Measurements from ENCODE around the gene ARHGAP15. TPM values are rescaled to one million over a fixed set of nuclear protein-coding genes. Genes with fewer than 3 reads are reported as not detected.
"Not testable (repeated sequence)": the region's sequence is repeated elsewhere in the genome, so short reads cannot be mapped to it uniquely, and the experiment has no call there.

Gene ARHGAP15
- 190 TPM for polyA plus RNA-seq

GRCh38 chr2:143128681-143129580 lies at the start of gene ARHGAP15:
Gene ARHGAP15 (plus strand): TSS chr2:143129419.
- Mint-ChIP-seq H3K4me1 (peaks cover 31 to 44% (median 37%) of the 10 kb centered on the region in 3 donors), H3K27ac (peak within 1 kb of the TSS; percentile 73 to 97 (median 88)), H3K36me3 (peaks cover 3% of the 10 kb centered on the region), H3K4me3 (peak within 1 kb of the TSS; percentile 82 to 94 (median 88)), H3K9me3 (no peaks in the 10 kb centered on the region), H3K27me3 (no peaks in the 10 kb centered on the region)

- H3K4me1 Mint-ChIP-seq: peaks cover 4 to 7% (median 6%) of the 10 kb centered on the region in 3 donors
- no peak overlapping the region for H3K27ac Mint-ChIP-seq
- no peaks in the 10 kb centered on the region for H3K9me3 Mint-ChIP-seq
- H3K27me3 Mint-ChIP-seq: no peaks in the 10 kb centered on the region
- H3K36me3 Mint-ChIP-seq: no peaks in the 10 kb centered on the region
- H3K4me3 Mint-ChIP-seq: no peak overlapping the region
Observed at GRCh38 chr2:143081616-143082015, 47.6 kb upstream of the ARHGAP15 start.

DNA sequence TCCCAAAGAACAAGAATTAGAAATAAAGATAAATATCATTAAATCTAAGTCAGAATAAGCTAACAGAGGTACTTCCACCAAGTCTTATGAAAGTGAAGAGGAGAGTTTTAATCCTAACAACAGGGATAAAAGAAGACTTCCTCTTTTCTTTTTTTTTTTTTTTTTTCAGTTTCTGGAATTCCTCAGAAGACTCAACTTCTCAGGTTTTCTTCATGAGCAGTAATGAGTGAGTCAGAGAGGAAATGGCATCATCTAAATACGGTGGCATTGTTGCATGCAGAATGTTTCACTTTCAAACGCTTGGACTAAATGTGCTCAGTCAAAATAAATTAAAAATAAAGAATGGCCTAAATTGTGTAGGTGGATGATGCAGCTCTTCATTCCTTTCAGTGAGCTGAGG lies 45.6 kb upstream of the ARHGAP15 start:
- H3K27ac Mint-ChIP-seq: peak overlapping the region in 1 of 3 donors; percentile 36
- H3K27me3 Mint-ChIP-seq: no peaks in the 10 kb centered on the region
- no peaks in the 10 kb centered on the region for H3K36me3 Mint-ChIP-seq
- peaks cover 4 to 9% (median 8%) of the 10 kb centered on the region in 3 donors for H3K4me1 Mint-ChIP-seq
- H3K9me3 Mint-ChIP-seq: no peaks in the 10 kb centered on the region
- H3K4me3 Mint-ChIP-seq: peak overlapping the region in 1 of 4 donors; percentile 10

DNA sequence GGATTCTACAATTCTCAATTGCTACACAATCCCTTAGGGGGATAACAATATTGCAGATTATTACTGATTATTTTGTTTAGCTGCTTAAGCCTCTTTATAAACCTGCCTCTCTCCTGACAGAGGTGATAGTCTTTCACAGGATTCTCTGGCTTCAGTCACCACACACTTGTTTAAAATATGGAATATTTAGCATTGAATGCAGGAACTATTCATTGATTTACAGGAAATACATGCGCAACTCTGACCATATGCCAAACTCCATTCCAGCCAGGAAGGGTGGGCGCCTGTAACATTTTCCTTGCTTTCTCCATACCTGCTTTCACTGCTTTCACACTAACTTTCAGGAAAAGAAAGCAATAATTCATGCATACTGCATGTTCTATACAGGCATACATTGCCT lies 44.8 kb upstream of the ARHGAP15 start:
- H3K27ac Mint-ChIP-seq: no peak overlapping the region
- H3K27me3 Mint-ChIP-seq: no peaks in the 10 kb centered on the region
- H3K36me3 Mint-ChIP-seq: no peaks in the 10 kb centered on the region
- no peak overlapping the region for H3K4me3 Mint-ChIP-seq
- H3K9me3 Mint-ChIP-seq: no peaks in the 10 kb centered on the region
- peaks cover 4 to 9% (median 8%) of the 10 kb centered on the region in 3 donors for H3K4me1 Mint-ChIP-seq

DNA sequence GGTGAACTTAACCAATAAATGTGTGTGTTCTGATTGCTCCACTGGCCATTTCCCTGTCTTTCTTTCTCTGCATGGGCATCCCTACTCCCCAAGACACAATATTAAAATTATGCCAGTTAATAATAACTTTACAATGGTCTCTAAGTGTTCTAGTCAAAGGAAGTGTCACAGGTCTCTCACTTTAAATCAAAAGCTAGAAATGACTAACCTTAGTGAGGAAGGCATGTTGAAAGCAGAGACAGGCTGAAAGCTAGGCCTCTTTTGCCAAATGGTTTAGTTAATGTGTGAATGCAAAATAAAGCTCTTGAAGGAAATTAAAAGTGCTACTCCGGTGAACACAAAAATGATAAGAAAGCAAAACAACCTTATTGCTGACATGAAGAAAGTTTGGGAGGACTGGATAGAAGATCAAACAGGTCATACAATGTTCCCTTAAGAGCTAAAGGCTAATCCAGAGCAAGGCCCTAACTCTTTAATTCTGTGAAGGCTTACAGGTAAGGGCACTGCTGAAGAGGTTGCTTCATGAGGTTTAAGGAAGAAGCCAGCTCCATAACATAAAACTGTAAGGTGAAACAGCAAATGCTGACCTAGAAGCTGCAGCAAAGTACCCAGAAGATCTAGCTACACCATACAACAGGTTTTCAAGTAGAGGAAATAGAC lies 44.0 kb upstream of the ARHGAP15 start:
- Mint-ChIP-seq H3K27me3 (no peaks in the 10 kb centered on the region), H3K4me1 (peaks cover 4 to 9% (median 8%) of the 10 kb centered on the region in 3 donors), H3K9me3 (no peaks in the 10 kb centered on the region), H3K27ac (peak overlapping the region in 1 of 3 donors; percentile 29), H3K4me3 (no peak overlapping the region), H3K36me3 (no peaks in the 10 kb centered on the region)

DNA sequence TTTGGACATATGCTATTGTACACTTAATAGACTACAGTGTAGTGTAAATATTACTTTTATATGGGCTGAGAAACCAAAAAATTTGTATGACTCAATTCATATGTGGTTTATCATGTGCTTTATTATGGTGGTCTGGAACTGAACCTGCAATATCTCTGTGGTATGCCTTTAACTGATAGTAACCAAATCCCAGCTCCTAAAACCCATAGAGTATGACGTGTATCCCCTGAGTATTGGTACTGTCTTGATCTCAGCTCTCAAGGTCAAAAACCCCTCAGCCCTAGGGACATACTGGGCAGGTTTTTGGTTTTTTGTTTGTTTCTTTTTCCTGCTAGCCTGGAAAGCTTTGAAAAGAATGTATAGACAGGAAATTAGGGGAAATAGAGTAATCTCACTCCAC lies 42.2 kb upstream of the ARHGAP15 start:
- no peaks in the 10 kb centered on the region for H3K9me3 Mint-ChIP-seq
- H3K27ac Mint-ChIP-seq: no peak overlapping the region
- H3K27me3 Mint-ChIP-seq: no peaks in the 10 kb centered on the region
- peaks cover 4 to 9% (median 8%) of the 10 kb centered on the region in 3 donors for H3K4me1 Mint-ChIP-seq
- no peak overlapping the region for H3K4me3 Mint-ChIP-seq
- H3K36me3 Mint-ChIP-seq: no peaks in the 10 kb centered on the region

DNA sequence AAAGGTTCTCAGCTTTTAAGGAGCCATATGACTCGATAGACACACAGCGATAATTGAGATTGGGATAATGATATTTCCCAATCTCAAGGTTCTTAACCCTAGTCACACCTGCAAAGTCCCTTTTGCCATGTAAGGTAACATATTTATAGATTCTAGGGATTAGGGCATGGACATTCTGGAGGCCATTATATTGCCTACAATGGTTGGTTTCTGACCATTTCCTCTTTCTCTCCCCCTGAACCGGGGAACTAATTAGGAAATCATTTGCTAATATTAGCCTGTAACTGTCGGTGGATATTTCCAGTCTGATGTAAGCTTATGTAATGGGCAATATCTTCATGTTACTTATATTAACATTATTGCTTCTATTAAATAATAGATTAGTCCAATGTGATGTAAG lies 40.8 kb upstream of the ARHGAP15 start:
- no peaks in the 10 kb centered on the region for H3K27me3 Mint-ChIP-seq
- peak overlapping the region in 1 of 3 donors; percentile 14 for H3K27ac Mint-ChIP-seq
- peaks cover 4 to 9% (median 8%) of the 10 kb centered on the region in 3 donors for H3K4me1 Mint-ChIP-seq
- no peaks in the 10 kb centered on the region for H3K9me3 Mint-ChIP-seq
- H3K4me3 Mint-ChIP-seq: no peak overlapping the region
- H3K36me3 Mint-ChIP-seq: no peaks in the 10 kb centered on the region

GRCh38 chr2:143089520-143089919 lies 39.7 kb upstream of the ARHGAP15 start:
- not testable (repeated sequence) for H3K27me3 Mint-ChIP-seq, H3K36me3 Mint-ChIP-seq, H3K4me3 Mint-ChIP-seq, H3K4me1 Mint-ChIP-seq, H3K27ac Mint-ChIP-seq, H3K9me3 Mint-ChIP-seq

- no peak overlapping the region for H3K27ac Mint-ChIP-seq
- H3K4me3 Mint-ChIP-seq: peak overlapping the region in 2 of 4 donors; percentile 14 to 39
Observed at GRCh38 chr2:143110758-143111428, 18.3 kb upstream of the ARHGAP15 start.

DNA sequence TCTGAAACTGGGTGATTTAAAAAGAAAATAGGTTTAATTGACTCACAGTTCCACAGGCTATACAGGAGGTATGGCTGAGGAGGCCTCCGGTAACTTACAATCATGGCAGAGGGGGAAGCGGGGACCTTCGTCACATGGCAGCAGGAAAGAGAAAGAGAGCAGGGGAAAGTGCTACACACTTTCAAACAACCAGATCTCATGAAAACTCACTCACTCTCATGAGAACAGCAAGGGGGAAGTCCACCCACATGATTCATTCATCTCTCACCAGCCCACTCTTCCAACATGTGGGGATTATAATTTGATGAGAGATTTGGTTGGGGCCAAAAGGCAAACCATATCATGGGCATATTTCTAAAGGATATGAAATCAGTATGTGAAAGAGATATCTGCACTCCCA lies 12.0 kb upstream of the ARHGAP15 start:
- peaks cover 0 to 8% (median 0%) of the 10 kb centered on the region in 3 donors for H3K9me3 Mint-ChIP-seq
- no peaks in the 10 kb centered on the region for H3K27me3 Mint-ChIP-seq
- peak overlapping the region in 1 of 3 donors; percentile 64 for H3K27ac Mint-ChIP-seq
- peak overlapping the region in 1 of 4 donors; percentile 1 for H3K4me3 Mint-ChIP-seq
- H3K4me1 Mint-ChIP-seq: peaks cover 0 to 5% (median 0%) of the 10 kb centered on the region in 3 donors
- peaks cover 2% of the 10 kb centered on the region for H3K36me3 Mint-ChIP-seq

More at GRCh38 chr2:143110758-143111428, 18.3 kb upstream of the ARHGAP15 start:
- no peaks in the 10 kb centered on the region for H3K36me3 Mint-ChIP-seq
- peaks cover 6 to 7% (median 7%) of the 10 kb centered on the region in 3 donors for H3K4me1 Mint-ChIP-seq
- no peaks in the 10 kb centered on the region for H3K27me3 Mint-ChIP-seq
- H3K9me3 Mint-ChIP-seq: no peaks in the 10 kb centered on the region

GRCh38 chr2:143121079-143121478 lies 8.1 kb upstream of the ARHGAP15 start:
- H3K4me3 Mint-ChIP-seq: peak overlapping the region in 1 of 4 donors; percentile 41
- peaks cover 2% of the 10 kb centered on the region for H3K36me3 Mint-ChIP-seq
- H3K9me3 Mint-ChIP-seq: peaks cover 0 to 8% (median 0%) of the 10 kb centered on the region in 3 donors
- no peaks in the 10 kb centered on the region for H3K27me3 Mint-ChIP-seq
- H3K4me1 Mint-ChIP-seq: peaks cover 9 to 12% (median 12%) of the 10 kb centered on the region in 3 donors
- peak overlapping the region in 1 of 3 donors; percentile 49 for H3K27ac Mint-ChIP-seq

- no peaks in the 10 kb centered on the region for H3K27me3 Mint-ChIP-seq
- H3K9me3 Mint-ChIP-seq: peaks cover 0 to 8% (median 0%) of the 10 kb centered on the region in 3 donors
- H3K4me1 Mint-ChIP-seq: peaks cover 9 to 12% (median 12%) of the 10 kb centered on the region in 3 donors
- no peak overlapping the region for H3K4me3 Mint-ChIP-seq
- H3K36me3 Mint-ChIP-seq: peaks cover 2% of the 10 kb centered on the region
- H3K27ac Mint-ChIP-seq: no peak overlapping the region
Observed at GRCh38 chr2:143121957-143122356, 7.3 kb upstream of the ARHGAP15 start.

GRCh38 chr2:143123911-143124310 lies 5.3 kb upstream of the ARHGAP15 start:
- peaks cover 12 to 21% (median 16%) of the 10 kb centered on the region in 3 donors for H3K4me1 Mint-ChIP-seq
- peaks cover 2% of the 10 kb centered on the region for H3K36me3 Mint-ChIP-seq
- no peak overlapping the region for H3K4me3 Mint-ChIP-seq
- H3K27me3 Mint-ChIP-seq: no peaks in the 10 kb centered on the region
- H3K27ac Mint-ChIP-seq: no peak overlapping the region
- peaks cover 0 to 4% (median 0%) of the 10 kb centered on the region in 3 donors for H3K9me3 Mint-ChIP-seq

DNA sequence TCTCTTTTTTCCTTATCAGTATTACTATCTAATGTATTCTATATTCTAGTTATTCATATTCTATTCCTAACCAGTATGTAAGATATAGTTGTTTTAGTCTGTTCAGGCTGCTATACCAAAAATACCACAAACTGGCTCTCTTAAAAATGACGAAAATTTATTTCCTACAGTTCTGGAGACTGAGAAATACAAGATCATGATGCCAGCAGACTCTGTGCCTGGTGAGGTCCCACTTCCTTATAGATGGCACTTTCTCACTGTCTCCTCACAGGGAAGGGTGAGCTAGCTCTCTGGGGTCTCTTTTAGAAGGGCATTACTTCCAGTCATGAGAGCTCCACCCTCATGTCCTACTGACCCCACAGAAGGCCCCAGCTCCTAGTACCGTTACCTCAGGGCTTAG lies 4.8 kb upstream of the ARHGAP15 start:
- Mint-ChIP-seq H3K27me3 (no peaks in the 10 kb centered on the region), H3K27ac (no peak overlapping the region), H3K4me1 (peaks cover 12 to 24% (median 14%) of the 10 kb centered on the region in 3 donors), H3K36me3 (peaks cover 2% of the 10 kb centered on the region), H3K9me3 (peaks cover 0 to 4% (median 0%) of the 10 kb centered on the region in 3 donors), H3K4me3 (no peak overlapping the region)

- Mint-ChIP-seq H3K27me3 (no peaks in the 10 kb centered on the region), H3K27ac (no peak overlapping the region), H3K4me3 (peak overlapping the region in 2 of 4 donors; percentile 13 to 55), H3K4me1 (peaks cover 12 to 24% (median 14%) of the 10 kb centered on the region in 3 donors), H3K36me3 (peaks cover 2% of the 10 kb centered on the region), H3K9me3 (no peaks in the 10 kb centered on the region)
Observed at GRCh38 chr2:143125717-143126116, 3.5 kb upstream of the ARHGAP15 start.

Measured in IgD-negative memory B cell (primary cell).